NCI-H146 treated with DMSO at 0.1 percent for 48 hours (cell line): Measurements from ENCODE around the gene ARHGAP11A.
"Not testable (repeated sequence)": the region's sequence is repeated elsewhere in the genome, so short reads cannot be mapped to it uniquely, and the experiment has no call there.

ENCODE experiments used
- DNase-seq: peaks from one replicate; lab custom pipeline; 2025; ENCODE audit not compliant: unreplicated experiment; lab: John Stamatoyannopoulos, UW

Gene ARHGAP11A

GRCh38 chr15:32615051-32615870, at the start of gene ARHGAP11A:
Gene ARHGAP11A (plus strand): TSS chr15:32615504. CDS start chr15:32616212, 708 bp downstream.
- not testable (repeated sequence) for DNase-seq

- DNase-seq = not testable (repeated sequence)
Observed at GRCh38 chr15:32568988-32569387, 46.3 kb upstream of the ARHGAP11A start.

GRCh38 chr15:32578482-32578881, 36.8 kb upstream of the ARHGAP11A start:
- DNase-seq = not testable (repeated sequence)

- DNase-seq = not testable (repeated sequence)
Observed at GRCh38 chr15:32585844-32586243, 29.5 kb upstream of the ARHGAP11A start.

GRCh38 chr15:32593151-32593550, 22.2 kb upstream of the ARHGAP11A start, which contains the start of gene GOLGA8N:
Gene GOLGA8N (plus strand): TSS chr15:32593456.
- not testable (repeated sequence) for DNase-seq

GRCh38 chr15:32609518-32609917, 5.8 kb upstream of the ARHGAP11A start:
- DNase-seq = not testable (repeated sequence)

GRCh38 chr15:32610719-32611118, 4.6 kb upstream of the ARHGAP11A start:
- not testable (repeated sequence) for DNase-seq

- not testable (repeated sequence) for DNase-seq
Observed at GRCh38 chr15:32614712-32615050, 623 bp upstream of the ARHGAP11A start.

- DNase-seq = not testable (repeated sequence)
Observed at GRCh38 chr15:32615871-32616426, 645 bp downstream of the ARHGAP11A start.

- no peak for DNase-seq
Observed at GRCh38 chr15:32636410-32636809, 21.1 kb downstream of the ARHGAP11A start.

- DNase-seq = no peak
Observed at GRCh38 chr15:32636908-32637567, 21.7 kb downstream of the ARHGAP11A start.

GRCh38 chr15:32637704-32638103, 22.4 kb downstream of the ARHGAP11A start:
- no peak for DNase-seq

- DNase-seq = no peak
Observed at GRCh38 chr15:32641517-32642059, 26.3 kb downstream of the ARHGAP11A start, which contains the start of gene SCG5. Gene SCG5 (plus strand): TSS chr15:32641710. CDS start chr15:32643593, 1,883 bp downstream.

GRCh38 chr15:32642667-32643435, 27.5 kb downstream of the ARHGAP11A start:
- DNase-seq = no peak

GRCh38 chr15:32643907-32644445, 28.7 kb downstream of the ARHGAP11A start:
- DNase-seq = no peak

- peak; percentile 34 for DNase-seq
Observed at GRCh38 chr15:32646291-32646690, 31.0 kb downstream of the ARHGAP11A start.

- DNase-seq = no peak
Observed at GRCh38 chr15:32649342-32649741, 34.0 kb downstream of the ARHGAP11A start.

- DNase-seq = peak; percentile 1
Observed at GRCh38 chr15:32651229-32651837, 36.0 kb downstream of the ARHGAP11A start.

- no peak for DNase-seq
Observed at GRCh38 chr15:32652178-32652577, 36.9 kb downstream of the ARHGAP11A start.

GRCh38 chr15:32656091-32656490, 40.8 kb downstream of the ARHGAP11A start:
- no peak for DNase-seq
